ENCODE data around the gene ZBTB20. TPM values are rescaled to one million over a fixed set of nuclear protein-coding genes. Genes with fewer than 3 reads are reported as not detected.

ZBTB20 gene
- total RNA-seq, 6 experiments from 2014 or later: 8.0 to 14.1 (median 10.4) TPM

DNA sequence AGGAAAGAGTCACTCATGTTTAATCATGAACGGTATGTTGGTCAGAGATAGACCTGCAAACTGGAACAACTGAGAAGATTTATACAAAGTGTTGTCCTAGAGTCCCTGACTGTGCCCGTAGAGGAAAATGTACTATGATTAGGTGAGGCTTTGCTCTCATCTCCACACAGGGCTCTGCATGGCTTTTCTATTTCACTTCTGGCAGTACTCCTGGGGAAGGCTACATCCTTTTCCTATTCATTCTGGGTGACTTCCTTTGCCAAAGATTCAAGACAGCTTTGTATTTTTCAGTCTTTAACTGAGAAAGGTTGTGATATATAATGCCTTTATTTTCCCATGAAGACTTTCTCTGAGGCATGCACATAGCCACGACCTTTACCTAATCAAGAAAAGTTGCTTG lies 414.7 kb downstream of the ZBTB20 start:
- no peak overlapping the region for H3K4me3 Mint-ChIP-seq

DNA sequence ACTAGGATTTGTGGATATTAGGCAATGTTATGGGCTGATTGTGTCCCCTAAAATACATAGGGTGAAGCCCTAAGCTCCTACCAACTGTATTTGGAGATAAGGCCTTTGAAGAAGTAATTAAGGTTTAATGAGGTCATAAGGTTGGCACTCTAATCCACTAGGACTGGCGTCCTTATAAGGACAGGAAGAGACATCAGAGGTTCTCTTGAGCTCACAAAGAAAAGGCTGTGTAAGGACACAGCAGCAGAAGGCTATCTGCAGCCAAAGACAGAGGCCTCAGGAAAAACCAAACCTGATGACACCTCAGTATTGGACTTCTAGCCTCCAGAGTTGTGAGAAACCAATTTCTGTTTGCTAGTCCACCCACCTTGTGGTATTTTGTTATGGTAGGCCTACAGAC lies 416.7 kb downstream of the ZBTB20 start:
- TF ChIP-seq, protein P1, sequence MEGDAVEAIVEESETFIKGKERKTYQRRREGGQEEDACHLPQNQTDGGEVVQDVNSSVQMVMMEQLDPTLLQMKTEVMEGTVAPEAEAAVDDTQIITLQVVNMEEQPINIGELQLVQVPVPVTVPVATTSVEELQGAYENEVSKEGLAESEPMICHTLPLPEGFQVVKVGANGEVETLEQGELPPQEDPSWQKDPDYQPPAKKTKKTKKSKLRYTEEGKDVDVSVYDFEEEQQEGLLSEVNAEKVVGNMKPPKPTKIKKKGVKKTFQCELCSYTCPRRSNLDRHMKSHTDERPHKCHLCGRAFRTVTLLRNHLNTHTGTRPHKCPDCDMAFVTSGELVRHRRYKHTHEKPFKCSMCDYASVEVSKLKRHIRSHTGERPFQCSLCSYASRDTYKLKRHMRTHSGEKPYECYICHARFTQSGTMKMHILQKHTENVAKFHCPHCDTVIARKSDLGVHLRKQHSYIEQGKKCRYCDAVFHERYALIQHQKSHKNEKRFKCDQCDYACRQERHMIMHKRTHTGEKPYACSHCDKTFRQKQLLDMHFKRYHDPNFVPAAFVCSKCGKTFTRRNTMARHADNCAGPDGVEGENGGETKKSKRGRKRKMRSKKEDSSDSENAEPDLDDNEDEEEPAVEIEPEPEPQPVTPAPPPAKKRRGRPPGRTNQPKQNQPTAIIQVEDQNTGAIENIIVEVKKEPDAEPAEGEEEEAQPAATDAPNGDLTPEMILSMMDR (IDR thresholded peaks at IDR 0.05): no peak
- no peaks in the 10 kb centered on the region for H3K9me3 Mint-ChIP-seq
- H3K27ac Mint-ChIP-seq: no peak overlapping the region
- peaks cover 1% of the 10 kb centered on the region; the same call in 1 of the 2 replicates for H3K27me3 Mint-ChIP-seq (ENCODE audit: insufficient read depth)
- H3K4me3 Mint-ChIP-seq: no peak overlapping the region
- H3K36me3 Mint-ChIP-seq (ENCODE audit: low read depth): no peaks in the 10 kb centered on the region
- no peak for DNase-seq
- H3K4me1 Mint-ChIP-seq (ENCODE audit: low read depth): no peaks in the 10 kb centered on the region

More for the DNA sequence above, 414.7 kb downstream of the ZBTB20 start:
- Mint-ChIP-seq H3K9me3 (no peaks in the 10 kb centered on the region), H3K36me3 (ENCODE audit: low read depth) (no peaks in the 10 kb centered on the region), H3K27me3 (ENCODE audit: insufficient read depth) (no peaks in the 10 kb centered on the region), H3K27ac (no peak overlapping the region), H3K4me1 (ENCODE audit: low read depth) (no peaks in the 10 kb centered on the region)
- TF ChIP-seq, protein P1 (IDR thresholded peaks at IDR 0.05): no peak
- no peak for DNase-seq

DNA sequence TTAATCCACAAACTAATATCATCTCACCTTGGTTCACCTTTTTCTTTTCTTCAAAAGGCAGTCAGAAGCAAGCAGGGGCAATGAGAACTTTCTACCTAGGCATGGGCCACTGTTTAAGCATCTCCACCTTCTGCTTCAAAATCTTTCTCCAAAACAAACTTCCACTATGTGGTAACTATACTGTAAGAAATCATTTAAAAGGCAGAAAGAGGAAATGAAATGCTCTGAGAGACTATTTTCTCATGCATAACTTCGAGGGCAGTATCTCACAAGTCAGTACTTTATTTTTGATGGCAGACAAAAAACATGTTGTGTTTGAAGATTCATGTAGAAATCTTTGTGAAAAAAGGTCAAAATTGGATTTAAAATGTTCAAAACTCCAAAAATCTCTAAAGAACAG lies 419.7 kb downstream of the ZBTB20 start:
- DNase-seq: no peak
- H3K4me1 Mint-ChIP-seq (ENCODE audit: low read depth): no peaks in the 10 kb centered on the region
- no peaks in the 10 kb centered on the region for H3K9me3 Mint-ChIP-seq
- H3K36me3 Mint-ChIP-seq (ENCODE audit: low read depth): no peaks in the 10 kb centered on the region
- H3K27me3 Mint-ChIP-seq (ENCODE audit: insufficient read depth): peaks cover 1% of the 10 kb centered on the region; the same call in 1 of the 2 replicates
- TF ChIP-seq, protein P1 (IDR thresholded peaks at IDR 0.05): no peak
- no peak overlapping the region for H3K27ac Mint-ChIP-seq
- H3K4me3 Mint-ChIP-seq: no peak overlapping the region

DNA sequence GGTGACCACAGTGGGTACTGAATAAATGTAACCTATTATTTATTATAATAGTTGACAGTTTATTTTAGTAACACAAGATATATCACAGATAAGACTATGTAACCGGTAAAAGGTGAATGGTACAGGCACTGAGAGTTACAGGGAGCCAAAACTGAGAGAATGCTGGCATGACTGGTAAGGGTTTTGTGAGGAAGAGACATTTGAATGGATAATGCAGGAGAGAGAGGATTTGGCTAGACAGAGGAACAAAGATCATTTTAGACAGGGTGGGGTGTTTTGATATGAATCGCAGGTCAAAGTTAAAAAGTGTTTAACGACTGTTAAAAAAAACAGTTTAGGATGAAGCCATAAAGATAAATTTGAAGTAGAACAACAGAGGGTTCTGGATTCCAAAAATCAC lies 421.1 kb downstream of the ZBTB20 start:
- no peak for DNase-seq
- Mint-ChIP-seq H3K9me3 (no peaks in the 10 kb centered on the region), H3K36me3 (ENCODE audit: low read depth) (no peaks in the 10 kb centered on the region), H3K27ac (no peak overlapping the region), H3K27me3 (ENCODE audit: insufficient read depth) (peaks cover 3% of the 10 kb centered on the region; the same call in 1 of the 2 replicates), H3K4me3 (no peak overlapping the region), H3K4me1 (ENCODE audit: low read depth) (no peaks in the 10 kb centered on the region)
- TF ChIP-seq, protein P1 (IDR thresholded peaks at IDR 0.05): no peak

DNA sequence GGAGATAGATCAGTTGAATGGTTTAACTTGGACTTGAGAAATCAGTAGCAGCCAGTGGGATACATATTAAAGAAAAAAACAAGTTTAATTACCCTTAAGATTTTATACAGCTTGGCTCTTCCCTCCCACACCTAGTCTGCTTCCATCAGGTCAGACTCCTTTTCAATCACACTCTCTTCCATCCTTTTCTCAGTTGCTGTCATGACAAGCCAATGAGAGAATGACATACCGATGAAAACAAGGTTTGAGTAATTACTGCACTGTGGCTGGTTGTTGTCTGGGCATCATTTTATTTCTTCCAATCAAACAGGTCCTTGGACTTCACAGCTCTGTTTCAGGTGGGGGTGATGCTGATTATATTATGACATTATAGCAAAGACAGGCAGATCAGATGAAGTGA lies 424.6 kb downstream of the ZBTB20 start:
- no peak for DNase-seq
- H3K4me1 Mint-ChIP-seq (ENCODE audit: low read depth): no peaks in the 10 kb centered on the region
- H3K27ac Mint-ChIP-seq: no peak overlapping the region

More for the DNA sequence above, 424.6 kb downstream of the ZBTB20 start:
- no peak overlapping the region for H3K4me3 Mint-ChIP-seq
- peaks cover 3% of the 10 kb centered on the region; the same call in 1 of the 2 replicates for H3K27me3 Mint-ChIP-seq (ENCODE audit: insufficient read depth)
- no peaks in the 10 kb centered on the region for H3K36me3 Mint-ChIP-seq (ENCODE audit: low read depth)
- no peaks in the 10 kb centered on the region for H3K9me3 Mint-ChIP-seq
- TF ChIP-seq, protein P1 (IDR thresholded peaks at IDR 0.05): no peak

Data from HFFc6 (cell line).